ENCODE results near the gene SMIM32. TPM values are rescaled to one million over a fixed set of nuclear protein-coding genes. Genes with fewer than 3 reads are reported as not detected.

Gene SMIM32
- total and polyA plus RNA-seq, 7 donors: 0.06 to 0.82 (median 0.23) TPM; not detected in 3

DNA sequence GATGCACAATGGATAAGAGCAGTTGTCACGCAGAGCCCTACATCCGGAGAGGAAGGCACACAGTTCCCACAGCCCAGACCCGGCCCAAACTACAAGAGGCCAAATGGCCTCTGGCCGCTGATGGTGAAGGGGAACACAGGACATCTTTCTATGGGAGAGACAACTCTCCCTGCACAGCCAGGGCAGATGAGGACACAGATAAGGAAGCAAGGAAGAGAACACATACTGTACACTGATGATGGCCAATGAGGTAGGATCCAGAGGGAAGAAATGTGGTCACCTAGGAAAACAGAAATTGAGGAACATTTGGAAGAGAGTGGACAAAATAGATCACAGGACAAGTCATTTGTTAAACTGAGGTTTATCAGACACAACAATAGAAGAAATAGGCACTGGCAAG, 28.4 kb upstream of the SMIM32 start:
- WGBS, 3 donors: 89 to 96% (median 91%) methylated on average over 4 of the region's 4 CpGs
- Histone ChIP-seq H3K36me3 (ENCODE audit: insufficient read depth in 1 of 2, low read depth in 1 of 2) (no peaks in the 10 kb centered on the region), H3K9me3 (peaks cover 8% of the 10 kb centered on the region), H3K4me1 (no peaks in the 10 kb centered on the region), H3K27ac (no peak overlapping the region), H3K27me3 (ENCODE audit: insufficient read depth in 3 of 3, low read length in 2 of 3) (peaks cover 0 to 3% (median 0%) of the 10 kb centered on the region in 3 donors), H3K4me3 (no peak overlapping the region)
- DNase-seq: no peak
- TF ChIP-seq, protein P1, sequence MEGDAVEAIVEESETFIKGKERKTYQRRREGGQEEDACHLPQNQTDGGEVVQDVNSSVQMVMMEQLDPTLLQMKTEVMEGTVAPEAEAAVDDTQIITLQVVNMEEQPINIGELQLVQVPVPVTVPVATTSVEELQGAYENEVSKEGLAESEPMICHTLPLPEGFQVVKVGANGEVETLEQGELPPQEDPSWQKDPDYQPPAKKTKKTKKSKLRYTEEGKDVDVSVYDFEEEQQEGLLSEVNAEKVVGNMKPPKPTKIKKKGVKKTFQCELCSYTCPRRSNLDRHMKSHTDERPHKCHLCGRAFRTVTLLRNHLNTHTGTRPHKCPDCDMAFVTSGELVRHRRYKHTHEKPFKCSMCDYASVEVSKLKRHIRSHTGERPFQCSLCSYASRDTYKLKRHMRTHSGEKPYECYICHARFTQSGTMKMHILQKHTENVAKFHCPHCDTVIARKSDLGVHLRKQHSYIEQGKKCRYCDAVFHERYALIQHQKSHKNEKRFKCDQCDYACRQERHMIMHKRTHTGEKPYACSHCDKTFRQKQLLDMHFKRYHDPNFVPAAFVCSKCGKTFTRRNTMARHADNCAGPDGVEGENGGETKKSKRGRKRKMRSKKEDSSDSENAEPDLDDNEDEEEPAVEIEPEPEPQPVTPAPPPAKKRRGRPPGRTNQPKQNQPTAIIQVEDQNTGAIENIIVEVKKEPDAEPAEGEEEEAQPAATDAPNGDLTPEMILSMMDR (IDR thresholded peaks at IDR 0.05): no peak
- intact Hi-C loops (cut with DNase I): no loop called here
- no peak for ATAC-seq

DNA sequence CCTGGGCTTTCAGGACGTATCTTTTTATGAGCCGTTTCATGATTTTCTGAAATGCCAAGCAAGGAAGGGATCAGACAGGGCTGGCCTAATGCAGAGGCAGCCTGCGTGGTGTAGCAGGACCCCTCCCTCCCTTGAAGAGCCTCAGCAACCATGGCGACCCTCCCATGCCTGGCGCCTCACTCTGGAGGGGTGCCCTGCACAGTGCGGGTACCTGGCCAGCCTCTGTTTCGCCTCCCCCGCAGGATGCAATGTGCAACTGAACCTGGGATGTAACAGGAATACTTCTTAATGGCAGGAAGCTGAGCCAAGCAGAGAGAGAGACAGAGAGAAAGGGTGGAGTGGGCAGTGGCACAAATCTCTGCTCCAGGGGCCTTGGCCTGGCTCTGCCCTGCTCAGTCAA, 23.3 kb upstream of the SMIM32 start:
- no peak for DNase-seq
- intact Hi-C loops (cut with DNase I): no loop called here
- ATAC-seq: no peak
- TF ChIP-seq, protein P1 (IDR thresholded peaks at IDR 0.05): no peak
- peaks cover 8% of the 10 kb centered on the region for H3K9me3 ChIP-seq
- H3K4me1 ChIP-seq: no peaks in the 10 kb centered on the region
- H3K4me3 ChIP-seq: no peak overlapping the region
- peaks cover 0 to 6% (median 2%) of the 10 kb centered on the region in 3 donors for H3K27me3 ChIP-seq (ENCODE audit: insufficient read depth in 3 of 3, low read length in 2 of 3)
- WGBS, 3 donors: 83 to 84% (median 84%) methylated on average over 8 of the region's 8 CpGs
- no peak overlapping the region for H3K27ac ChIP-seq
- H3K36me3 ChIP-seq (ENCODE audit: insufficient read depth in 1 of 2, low read depth in 1 of 2): no peaks in the 10 kb centered on the region

DNA sequence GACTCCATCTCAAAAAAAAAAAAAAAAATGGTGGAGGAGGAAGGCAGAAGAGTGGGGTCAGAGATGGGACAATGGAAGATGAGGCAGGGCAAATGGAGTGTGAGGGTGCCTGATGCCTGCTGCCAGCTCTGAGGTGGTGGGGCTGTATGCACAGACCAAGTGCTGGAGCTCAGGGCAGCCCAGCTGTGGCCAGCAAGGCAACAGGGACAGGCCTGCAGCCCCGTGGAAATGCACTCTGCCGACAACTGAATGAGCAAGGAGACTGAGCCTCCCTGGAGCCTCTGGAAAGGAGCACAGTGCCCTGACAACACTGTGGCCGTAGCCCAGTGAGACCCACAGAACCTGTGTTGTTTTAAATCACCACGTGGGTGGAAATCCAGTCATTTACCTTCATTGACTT, 22.9 kb upstream of the SMIM32 start:
- Histone ChIP-seq H3K4me1 (no peaks in the 10 kb centered on the region), H3K27me3 (ENCODE audit: insufficient read depth in 3 of 3, low read length in 2 of 3) (peaks cover 0 to 6% (median 2%) of the 10 kb centered on the region in 3 donors), H3K27ac (no peak overlapping the region), H3K36me3 (ENCODE audit: insufficient read depth in 1 of 2, low read depth in 1 of 2) (no peaks in the 10 kb centered on the region), H3K9me3 (peaks cover 8% of the 10 kb centered on the region), H3K4me3 (no peak overlapping the region)
- intact Hi-C loops (cut with DNase I): no loop called here
- TF ChIP-seq, protein P1 (IDR thresholded peaks at IDR 0.05): no peak
- no peak for DNase-seq
- 61 to 78% (median 71%) methylated on average over 4 of the region's 4 CpGs for WGBS, 3 donors
- ATAC-seq: no peak

DNA sequence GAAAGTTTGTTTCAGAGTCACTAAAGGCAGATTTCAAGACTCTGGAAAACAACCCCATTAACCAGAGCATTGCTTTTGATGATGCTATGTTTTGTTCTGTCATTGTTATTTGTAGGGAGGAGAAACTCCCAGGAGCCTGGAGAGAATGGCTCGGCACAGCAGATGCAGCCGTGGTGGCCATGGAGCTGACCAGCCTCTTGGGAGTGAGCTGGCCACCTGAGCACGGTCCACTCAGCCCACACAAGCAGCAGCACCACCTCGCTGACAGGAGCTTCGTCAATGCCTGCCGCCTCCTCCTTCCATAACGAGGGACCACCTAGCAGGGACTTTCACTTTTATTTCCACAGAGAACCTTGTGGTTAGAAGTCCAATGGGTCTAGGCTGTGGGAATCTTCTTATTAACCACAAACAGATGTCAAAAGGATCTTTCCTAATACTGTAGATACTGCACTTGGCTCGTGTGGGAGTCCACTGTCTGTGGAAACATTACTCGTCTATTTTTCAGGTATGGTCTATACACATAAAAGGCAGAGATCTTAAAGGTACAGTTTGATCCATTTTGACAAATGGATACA, 21.0 kb upstream of the SMIM32 start:
- ATAC-seq (no peak), DNase-seq (no peak)
- H3K27me3 ChIP-seq (ENCODE audit: insufficient read depth in 3 of 3, low read length in 2 of 3): peaks cover 0 to 6% (median 2%) of the 10 kb centered on the region in 3 donors
- WGBS, 3 donors: 49 to 50% (median 49%) methylated on average over 9 of the region's 9 CpGs
- intact Hi-C loops (cut with DNase I): loop anchor here (2.0 to 5.0 kb wide), 2 partner anchors 267 to 325 kb away; no protein-coding TSS in a partner anchor
- no peaks in the 10 kb centered on the region for H3K9me3 ChIP-seq
- TF ChIP-seq, protein P1 (IDR thresholded peaks at IDR 0.05): no peak
- H3K27ac ChIP-seq: no peak overlapping the region
- no peaks in the 10 kb centered on the region for H3K36me3 ChIP-seq (ENCODE audit: insufficient read depth in 1 of 2, low read depth in 1 of 2)
- H3K4me3 ChIP-seq: no peak overlapping the region
- H3K4me1 ChIP-seq: no peaks in the 10 kb centered on the region

All from psoas muscle (tissue), 8 donors.